Ishikawa (cell line): ENCODE measurements around the gene GALM.

Experiments used
- RAD21 ChIP-seq: IDR thresholded peaks from 2 replicates; pipeline ENCODE4 v1.6.1; 2012; ENCODE audit warnings: low read depth
- TAF1 ChIP-seq: IDR thresholded peaks from 2 replicates; pipeline ENCODE4 v1.6.1; 2012; ENCODE audit warnings: low read depth, mild to moderate bottlenecking

DNA sequence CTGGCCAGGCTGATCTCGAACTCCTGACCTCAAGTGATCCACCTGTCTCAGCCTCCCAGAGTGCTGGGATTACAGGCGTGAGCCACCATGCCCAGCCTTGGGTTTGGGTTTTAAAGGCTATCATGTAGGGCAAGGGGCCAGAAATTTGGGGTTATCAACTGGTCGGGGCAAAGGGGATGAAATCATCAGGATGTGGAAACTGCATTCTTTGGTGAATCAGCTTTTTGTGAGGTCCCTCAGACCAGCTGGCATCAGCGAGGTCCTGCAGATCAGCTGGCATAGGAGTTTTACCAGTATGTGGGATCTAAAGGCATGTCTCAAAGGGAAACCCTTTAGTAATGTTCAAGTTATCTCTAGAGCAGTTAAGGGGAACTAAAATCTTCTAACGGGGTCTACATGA lies 105.7 kb downstream of the GALM start:
- TF ChIP-seq RAD21 (no peak), TAF1 (no peak)
